K562 (cell line): Measurements from ENCODE around the gene CCP110. TPM values are rescaled to one million over a fixed set of nuclear protein-coding genes. Genes with fewer than 3 reads are reported as not detected.
A peak's percentile ranks its signal among the peaks of the same experiment; 100 is the strongest.

ENCODE experiments used
- ATAC-seq: fragments of 200-7000 bp; cut with Tn5 transposase; 3 replicates; pipeline ENCODE4 v1.9.1; 2020; ENCODE audit warnings: moderate library complexity
- BruUV-seq: library from RNA; stranded (reverse); fragments of 400-500 nt; replicated peaks from 2 replicates; lab custom pipeline; 2021; lab: Mats Ljungman, UMichigan
- CTCF ChIA-PET: fragments of 300-600 bp; formaldehyde crosslinking; extraction: SDS; loops from one replicate; lab custom pipeline; 2021; ENCODE audit warnings: low intra/inter-chr PET ratio; lab: Yijun Ruan, JAX
- POLR2A ChIA-PET: fragments of 300-600, 350-650 bp; sonication (Branson Sonifier 250); formaldehyde crosslinking; extraction: SDS; loops from one replicate; lab custom pipeline; 2021; ENCODE audit warnings: antibody characterized with exemption, inconsistent platforms; lab: Yijun Ruan, JAX
- DNase-seq, 4 experiments: peaks; one replicate each; pipeline versions ENCODE4 v3.0.0 to v3.0.0-alpha.2; 2011 to 2018; ENCODE audit warnings: low spot score in 3 of 4, mixed read lengths in 3 of 4; ENCODE audit errors: extremely low read depth in 1 of 4
- FAIRE-seq: peaks from 2 replicates; lab custom pipeline; 2011; peaks lifted over from hg19 to GRCh38; lab: Jason Lieb, UNC
- H2AFZ ChIP-seq: 2 replicates; pipeline ENCODE4 v1.6.0; 2011; ENCODE audit warnings: low read depth, low read length, control low read depth, inconsistent platforms
- H3K27ac ChIP-seq: fragments of 200-600 bp; 3 replicates; pipeline ENCODE4 v1.8.0; 2011; ENCODE audit warnings: low read depth, mild to moderate bottlenecking, control low read depth, inconsistent platforms, low read length, moderate library complexity, mixed read lengths; ENCODE audit errors: extremely low read depth
- H3K27me3 ChIP-seq, 2 experiments: fragments of 300-600 bp in 1 of 2; 2 replicates in 1 of 2; 3 replicates in 1 of 2; pipeline versions ENCODE4 v1.6.0 to v1.8.0; 2011; ENCODE audit warnings: inconsistent platforms in 2 of 2, low read length in 2 of 2, mild to moderate bottlenecking in 1 of 2, mixed read lengths in 1 of 2, moderate library complexity in 1 of 2; ENCODE audit not compliant: control insufficient read depth in 2 of 2, insufficient read depth in 2 of 2
- H3K36me3 ChIP-seq: fragments of 300-600 bp; 3 replicates; pipeline ENCODE4 v1.8.0; 2011; ENCODE audit warnings: mild to moderate bottlenecking, low read length, inconsistent platforms; ENCODE audit not compliant: control insufficient read depth, insufficient read depth
- H3K4me1 ChIP-seq, 2 experiments: fragments of 200-600 bp in 1 of 2; replicated peaks in 1 of 2; 2 replicates in 1 of 2; 3 replicates in 1 of 2; pipeline versions ENCODE4 v1.5.1 to v1.8.0; 2011; ENCODE audit warnings: inconsistent platforms in 2 of 2, low read length in 2 of 2, mild to moderate bottlenecking in 1 of 2, mixed read lengths in 1 of 2, moderate library complexity in 1 of 2; ENCODE audit not compliant: control insufficient read depth in 2 of 2, insufficient read depth in 2 of 2
- H3K4me2 ChIP-seq: 2 replicates; pipeline ENCODE4 v1.6.1; 2011; ENCODE audit warnings: low read length, control low read depth, inconsistent platforms, mixed read lengths; ENCODE audit not compliant: insufficient read depth
- H3K4me3 ChIP-seq: fragments of 200-600 bp; sonication (generic), shearing (Covaris generic); 2 replicates; pipeline ENCODE4 v1.5.1; 2016; ENCODE audit warnings: control low read depth, inconsistent platforms
- H3K79me2 ChIP-seq: fragments of 200-600 bp; 3 replicates; pipeline ENCODE4 v1.8.0; 2011; ENCODE audit warnings: low read length, inconsistent platforms; ENCODE audit not compliant: control insufficient read depth, insufficient read depth
- H3K9ac ChIP-seq, 2 experiments: 2 replicates each; pipeline versions ENCODE4 v1.6.0 to v1.6.1; 2011; ENCODE audit warnings: low read depth in 2 of 2, low read length in 2 of 2, control low read depth in 1 of 2, inconsistent platforms in 1 of 2, mild to moderate bottlenecking in 1 of 2, mixed read lengths in 1 of 2; ENCODE audit not compliant: insufficient read depth in 1 of 2
- H3K9me1 ChIP-seq: one replicate; pipeline ENCODE4 v1.6.0; 2011; ENCODE audit warnings: inconsistent platforms, mild to moderate bottlenecking, low read length, moderate library complexity; ENCODE audit not compliant: control insufficient read depth, insufficient read depth
- H3K9me3 ChIP-seq: replicated peaks from 2 replicates; pipeline ENCODE4 v1.5.1; 2011; ENCODE audit warnings: low read depth, low read length, inconsistent platforms; ENCODE audit not compliant: control insufficient read depth, insufficient read depth
- H4K20me1 ChIP-seq: replicated peaks from 2 replicates; pipeline ENCODE4 v1.6.1; 2011; ENCODE audit warnings: low read length, inconsistent platforms, mixed read lengths; ENCODE audit not compliant: control insufficient read depth, insufficient read depth
- CBFA2T2 ChIP-seq: fragments of 450-650 bp; conservative IDR thresholded peaks from 2 replicates; pipeline ENCODE4 v1.6.1; 2017; ENCODE audit warnings: mild to moderate bottlenecking
- CBFA2T3 ChIP-seq: fragments of 450-650 bp; IDR thresholded peaks from 2 replicates; pipeline ENCODE4 v1.6.1; 2017
- CC2D1A ChIP-seq: fragments of 450-650 bp; IDR thresholded peaks from 2 replicates; pipeline ENCODE4 v1.6.1; 2017; ENCODE audit warnings: mild to moderate bottlenecking
- CTCF ChIP-seq, 3 experiments: IDR thresholded peaks in 2 of 3; conservative IDR thresholded peaks in 1 of 3; 2 replicates each; pipeline ENCODE4 v1.5.1; 2011 to 2012; ENCODE audit warnings: low read length in 3 of 3, mild to moderate bottlenecking in 3 of 3, control low read depth in 2 of 3, improper control_type of control experiment in 1 of 3, inconsistent platforms in 1 of 3, low read depth in 1 of 3, mixed read lengths in 1 of 3, moderate library complexity in 1 of 3; ENCODE audit not compliant: insufficient read depth in 2 of 3
- DMBX1 ChIP-seq: fragments of 250-450 bp; sonication (Bioruptor Pico); IDR thresholded peaks from 2 replicates; pipeline ENCODE4 v1.8.0; 2022; ENCODE audit warnings: inconsistent platforms, mild to moderate bottlenecking, moderate library complexity, borderline replicate concordance
- HDAC1 ChIP-seq, 2 experiments: fragments of 450-650 bp; IDR thresholded peaks; 2 replicates each; pipeline ENCODE4 v1.6.1; 2016 to 2017; ENCODE audit warnings: inconsistent platforms in 1 of 2, mild to moderate bottlenecking in 1 of 2, moderate library complexity in 1 of 2
- HDGF ChIP-seq: fragments of 450-650 bp; IDR thresholded peaks from 2 replicates; pipeline ENCODE4 v1.6.1; 2016
- HMG20B ChIP-seq: fragments of 250-450 bp; sonication (Bioruptor Pico); IDR thresholded peaks from 2 replicates; pipeline ENCODE4 v1.5.0; 2021; ENCODE audit warnings: mild to moderate bottlenecking
- JUND ChIP-seq, 2 experiments: IDR thresholded peaks; 2 replicates in 1 of 2; 3 replicates in 1 of 2; pipeline ENCODE4 v1.6.1; 2011; ENCODE audit warnings: borderline replicate concordance in 2 of 2, low read depth in 2 of 2, low read length in 2 of 2, improper control_type of control experiment in 1 of 2, missing biosample characterization in 1 of 2, missing genetic modification characterization in 1 of 2, missing genetic modification reagents in 1 of 2
- LCOR ChIP-seq: sonication (generic); formaldehyde crosslinking; IDR thresholded peaks from 2 replicates; pipeline ENCODE4 v1.8.0; 2022; ENCODE audit warnings: mild to moderate bottlenecking, missing genetic modification reagents
- POLR2A ChIP-seq: fragments of 450-650 bp; conservative IDR thresholded peaks from 2 replicates; pipeline ENCODE4 v1.6.1; 2016
- TBP ChIP-seq: optimal IDR thresholded peaks from 2 replicates; pipeline ENCODE3; 2011; ENCODE audit warnings: low read depth, low read length, improper control_type of control experiment
- TCF3 ChIP-seq: sonication (generic); formaldehyde crosslinking; IDR thresholded peaks from 2 replicates; pipeline ENCODE4 v1.4.0; 2020; ENCODE audit warnings: mild to moderate bottlenecking, missing genetic modification reagents
- TEAD4 ChIP-seq, 2 experiments: sonication (generic) in 1 of 2; formaldehyde crosslinking in 1 of 2; IDR thresholded peaks; 2 replicates each; pipeline versions ENCODE4 v1.6.1 to v1.8.0; 2012 to 2022; ENCODE audit warnings: borderline replicate concordance in 1 of 2, inconsistent platforms in 1 of 2, low read length in 1 of 2, mild to moderate bottlenecking in 1 of 2, missing genetic modification reagents in 1 of 2
- WGBS: fragments of 100-300 bp; shearing (Covaris generic); methylation state at CpG from one replicate; pipeline ENCODE4 v1.1.6; 2016; ENCODE audit warnings: low coverage, mixed read lengths; ENCODE audit not compliant: insufficient coverage; ENCODE audit errors: missing lambda C conversion rate; 5-methylcytosine and 5-hydroxymethylcytosine counted together
- in situ Hi-C: fragments of 300-500 bp; cut with MboI; formaldehyde crosslinking; loops from 4 replicates; pipeline ENCODE4 v1.15.0; 2018; ENCODE audit warnings: inconsistent platforms, mixed read lengths
- intact Hi-C: fragments of 100-400 bp; cut with micrococcal nuclease; formaldehyde crosslinking; loops from 2 replicates; pipeline ENCODE4 v1.14.2; 2022
- polyA plus RNA-seq, 8 experiments: library from polyadenylated mRNA; depleted of rRNA in 4 of 8; stranded (reverse) in 5 of 8; unstranded in 3 of 8; fragments of >200 nt; fragmentation: Nextera tagmentation in 2 of 8; fragmentation: Illumina TruSeq in 1 of 8; extraction: Ambion mirVana in 2 of 8; extraction: Trizol in 1 of 8; gene quantifications; 2 replicates each; pipeline versions ENCODE4 v1.2.1 to v1.2.3, GENCODE V29; 2011 to 2014; ENCODE audit warnings: inconsistent platforms in 1 of 8, missing spikeins in 1 of 8
- total RNA-seq, 7 experiments: library from RNA; depleted of rRNA in 6 of 7; stranded (reverse); fragments of >200 nt in 6 of 7; fragmentation: Illumina TruSeq in 2 of 7; extraction: Trizol in 2 of 7; gene quantifications; 2 replicates each; pipeline versions ENCODE4 v1.2.1 to v1.2.3, GENCODE V29; 2011 to 2021; ENCODE audit warnings: low replicate concordance in 1 of 7

The CCP110 gene
- total and polyA plus RNA-seq, 9 of the 15 experiments (the other 6 are each of a cell fraction or from before 2014, with no cell fraction given), result 3.5 to 16.1 (median 12.1) TPM

GRCh38 chr16:19555186-19555937 lies 31.6 kb downstream of the CCP110 start, which contains the start of gene VPS35L (continued):
- peak; percentile 33; the same call in 1 of the 2 replicates for TF ChIP-seq CBFA2T2

DNA sequence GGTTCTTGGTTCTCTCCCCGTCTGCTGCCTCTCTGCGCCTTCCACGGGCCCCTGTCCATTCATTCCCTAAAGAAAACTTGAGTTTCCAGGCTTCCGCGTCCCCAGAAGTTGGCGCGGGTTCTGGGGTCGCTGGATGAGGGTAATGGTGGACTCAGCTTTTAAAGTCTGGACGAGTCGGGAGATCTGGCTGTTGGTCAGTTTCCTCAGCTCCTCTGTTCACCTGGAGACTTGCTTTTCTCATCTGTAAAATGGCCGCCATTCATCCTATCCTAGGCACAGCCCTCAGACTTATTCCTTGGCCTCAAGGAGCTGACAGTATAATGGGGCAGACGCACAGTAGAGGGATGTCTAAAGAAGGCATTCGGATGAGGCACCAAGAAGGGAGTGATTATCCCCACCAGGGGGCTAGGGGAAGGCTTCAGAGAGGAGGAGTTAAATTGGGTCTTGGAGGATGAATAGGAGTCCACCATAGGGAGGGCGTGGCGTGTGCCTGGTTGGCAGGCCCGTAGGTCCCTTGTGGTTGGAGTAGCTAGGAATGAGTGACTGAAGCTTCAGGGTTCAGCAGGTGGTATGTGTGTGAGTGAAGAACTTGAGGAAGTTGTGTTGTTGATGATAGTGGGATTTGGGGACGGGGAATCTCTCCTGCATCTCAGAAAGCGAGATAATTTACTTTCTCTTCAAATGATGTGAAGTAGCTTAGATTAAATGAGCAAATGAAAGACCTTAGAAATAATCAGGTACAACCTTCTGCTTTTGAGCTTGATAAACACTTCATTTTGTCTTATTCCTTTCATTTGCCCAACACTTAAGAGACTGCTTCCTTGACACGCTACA lies 32.4 kb downstream of the CCP110 start:
- peak; percentile 86 for FAIRE-seq
- H2AFZ ChIP-seq, result peak overlapping the region; percentile 96
- TF ChIP-seq CC2D1A, result 0 out of 2 replicates have a peak, but pooled peaks have one; percentile 19
- TF ChIP-seq DMBX1 (CRISPR knock-in tag), result 0 out of 2 replicates have a peak, but pooled peaks have one; percentile 17
- TF ChIP-seq TBP, result peak; percentile 57
- TF ChIP-seq POLR2A, result peak; percentile 74; the same call in 1 of the 2 replicates
- peak in 2 of 3 experiments; percentile 34 to 50; a peak in 3 of 6 replicates for TF ChIP-seq CTCF (IDR thresholded peaks at IDR 0.05 in 2 of 3, conservative IDR thresholded peaks at IDR 0.05 in 1 of 3; ENCODE audit: insufficient read depth in 2 of 3, low read depth in 1 of 3, low read length in 3 of 3)
- peak; percentile 71; the same call in 1 of the 2 replicates for TF ChIP-seq LCOR
- peak in 1 of 2 experiments; percentile 33; a peak in 1 of 4 replicates for TF ChIP-seq HDAC1 (IDR thresholded peaks at IDR 0.05)
- no peak for TF ChIP-seq JUND (IDR thresholded peaks at IDR 0.05; ENCODE audit: borderline replicate concordance, low read depth, low read length)
- TF ChIP-seq JUND (tag; IDR thresholded peaks at IDR 0.05; ENCODE audit: borderline replicate concordance, low read depth, low read length), result 0 out of 3 replicates have a peak, but pooled peaks have one; percentile 14
- TF ChIP-seq TCF3 (CRISPR knock-in tag), result 0 out of 2 replicates have a peak, but pooled peaks have one; percentile 18
- TF ChIP-seq TEAD4 (IDR thresholded peaks at IDR 0.05; ENCODE audit: low read length), result peak; percentile 21; the same call in 1 of the 2 replicates
- no peak for TF ChIP-seq TEAD4 (CRISPR knock-in tag; IDR thresholded peaks at IDR 0.05; ENCODE audit: borderline replicate concordance)
- TF ChIP-seq HDGF, result peak; percentile 20; the same call in 1 of the 2 replicates
- peak; percentile 66 for TF ChIP-seq CBFA2T3
- TF ChIP-seq HMG20B (CRISPR knock-in tag), result no peak

More for the DNA sequence above, 32.4 kb downstream of the CCP110 start:
- ATAC-seq (peak; percentile 74), DNase-seq (peak; percentile 63 to 85 (median 70))
- H3K36me3 ChIP-seq, result peaks cover 11% of the 10 kb centered on the region; the same call in 2 of the 3 replicates
- POLR2A ChIA-PET, result interaction anchor here (0.5 to 1.3 kb wide), 11 partner anchors 9 to 757 kb away, joined by 3 to 8 read pairs (median 3); no protein-coding TSS in a partner anchor
- peak overlapping the region; percentile 88 for H3K4me2 ChIP-seq
- H3K9ac ChIP-seq, result peak overlapping the region; percentile 90 to 95
- no peaks in the 10 kb centered on the region; the same call in 2 of the 3 replicates for H3K79me2 ChIP-seq
- H3K27ac ChIP-seq, result peak overlapping the region; percentile 89
- intact Hi-C loops (no loop called here), in situ Hi-C loops (no loop called here)
- no peaks in the 10 kb centered on the region for H4K20me1 ChIP-seq
- peaks cover 0 to 8% of the 10 kb centered on the region in 2 experiments; a peak in 3 of 5 replicates for H3K4me1 ChIP-seq
- H3K9me1 ChIP-seq, result no peaks in the 10 kb centered on the region
- H3K27me3 ChIP-seq, result no peaks in the 10 kb centered on the region
- H3K4me3 ChIP-seq, result peak overlapping the region; percentile 67
- CTCF ChIA-PET, result no interaction called here
- 14% methylated on average over 19 of the region's 19 CpGs for WGBS
- H3K9me3 ChIP-seq, result no peaks in the 10 kb centered on the region
- TSS peak; percentile 73 for BruUV-seq
